Activated CD8-positive, alpha-beta T cell treated with anti-CD3 and anti-CD28 coated beads, Interleukin-2, amount 10 ng/mL, durations not matched to agents 7 days and 5 days (primary cell): Measurements from ENCODE around the gene CCR5. TPM values are rescaled to one million over a fixed set of nuclear protein-coding genes. Genes with fewer than 3 reads are reported as not detected.
"Not testable (repeated sequence)": the region's sequence is repeated elsewhere in the genome, so short reads cannot be mapped to it uniquely, and the experiment has no call there.

ENCODE experiments used
- ATAC-seq: fragments of 150-1000 bp; cut with Tn5 transposase; one replicate; pipeline ENCODE4 v1.10.0; 2021; ENCODE audit warnings: moderate library complexity
- CTCF ChIA-PET: fragments of 350-600 bp; sonication (Branson Sonifier 250); formaldehyde crosslinking; loops from one replicate; lab custom pipeline; 2021; ENCODE audit warnings: antibody characterized with exemption; lab: Charles Lee
- POLR2A ChIA-PET: fragments of 350-600 bp; sonication (Branson Sonifier 250); formaldehyde crosslinking; loops from one replicate; lab custom pipeline; 2021; ENCODE audit warnings: antibody characterized with exemption; lab: Charles Lee
- DNase-seq: peaks from one replicate; pipeline ENCODE4 v3.0.0-alpha.2; 2020
- H3K27ac Mint-ChIP-seq: one replicate; pipeline ENCODE4 v1.8.0; 2021; ENCODE audit warnings: mild to moderate bottlenecking, mixed read lengths
- H3K27me3 Mint-ChIP-seq: one replicate; pipeline ENCODE4 v1.8.0; 2021; ENCODE audit warnings: low read depth, mixed read lengths
- H3K36me3 Mint-ChIP-seq: one replicate; pipeline ENCODE4 v1.8.0; 2021; ENCODE audit warnings: low read depth, mixed read lengths
- H3K4me1 Mint-ChIP-seq: one replicate; pipeline ENCODE4 v1.8.0; 2021; ENCODE audit warnings: low read depth, mixed read lengths
- H3K4me3 Mint-ChIP-seq: one replicate; pipeline ENCODE4 v1.8.0; 2021; ENCODE audit warnings: mild to moderate bottlenecking, mixed read lengths
- H3K9me3 Mint-ChIP-seq: one replicate; pipeline ENCODE4 v1.8.0; 2022; ENCODE audit warnings: mixed read lengths; ENCODE audit not compliant: insufficient read depth
- total RNA-seq, 2 experiments: library from RNA; stranded (reverse); gene quantifications; one replicate each; pipeline ENCODE4 v1.2.3, GENCODE V29; 2021

CCR5 gene
- total RNA-seq, result 10 to 100 TPM; 38.4 to 38.8 TPM

GRCh38 chr3:46370839-46371518 lies at the start of gene CCR5:
TSS of gene CCR5 (plus strand) at chr3:46370946. CDS start at chr3:46372903, 1,957 bp downstream.
- no peaks in the 10 kb centered on the region for H3K27me3 Mint-ChIP-seq

GRCh38 chr3:46321461-46322104 lies 49.2 kb upstream of the CCR5 start:
- ATAC-seq (no peak), DNase-seq (no peak)
- Mint-ChIP-seq H3K4me1 (peaks cover 10% of the 10 kb centered on the region), H3K36me3 (peaks cover 30% of the 10 kb centered on the region), H3K9me3 (peaks cover 29% of the 10 kb centered on the region), H3K4me3 (no peak overlapping the region), H3K27me3 (peaks cover 20% of the 10 kb centered on the region), H3K27ac (no peak overlapping the region)
- POLR2A ChIA-PET, result interaction anchor here (1.5 kb wide), 1 partner anchor 47 kb away, joined by 4 read pairs; no protein-coding TSS in a partner anchor
- CTCF ChIA-PET, result interaction anchor here (1.0 to 2.5 kb wide), 4 partner anchors 10 to 36 kb away, joined by 3 to 8 read pairs (median 4); no protein-coding TSS in a partner anchor

More at GRCh38 chr3:46370839-46371518, at the start of gene CCR5:
- Mint-ChIP-seq H3K4me3 (peak within 1 kb of the TSS; percentile 77), H3K9me3 (no peaks in the 10 kb centered on the region), H3K27ac (peak within 1 kb of the TSS; percentile 81), H3K36me3 (peaks cover 49% of the 10 kb centered on the region), H3K4me1 (peaks cover 89% of the 10 kb centered on the region)
- ChIA-PET CTCF (interaction anchor here (0.6 to 13.5 kb wide), 40 partner anchors 7 to 528 kb away, joined by 3 to 371 read pairs (median 9); partner anchors contain the start of genes CCR1, CCR2 and CXCR6), POLR2A (interaction anchor here (0.6 to 6.0 kb wide), 19 partner anchors 11 to 378 kb away, joined by 3 to 63 read pairs (median 7); partner anchors contain the start of genes CCR1 and CCR2)
- ATAC-seq, result peak; percentile 62
- DNase-seq, result peak; percentile 71

GRCh38 chr3:46324036-46324435 lies 46.7 kb upstream of the CCR5 start:
- H3K4me3 Mint-ChIP-seq, result no peak overlapping the region
- H3K27ac Mint-ChIP-seq, result no peak overlapping the region
- no peak for DNase-seq
- ChIA-PET CTCF (interaction anchor here (1.3 kb wide), 1 partner anchor 61 kb away, joined by 3 read pairs; no protein-coding TSS in a partner anchor), POLR2A (no interaction called here)
- ATAC-seq, result no peak
- H3K27me3 Mint-ChIP-seq, result peaks cover 17% of the 10 kb centered on the region
- H3K9me3 Mint-ChIP-seq, result peaks cover 11% of the 10 kb centered on the region
- peaks cover 10% of the 10 kb centered on the region for H3K4me1 Mint-ChIP-seq
- H3K36me3 Mint-ChIP-seq, result peaks cover 14% of the 10 kb centered on the region

- Mint-ChIP-seq H3K27ac (no peak overlapping the region), H3K36me3 (peaks cover 10% of the 10 kb centered on the region), H3K4me3 (no peak overlapping the region), H3K9me3 (peaks cover 6% of the 10 kb centered on the region), H3K4me1 (peaks cover 11% of the 10 kb centered on the region), H3K27me3 (peaks cover 14% of the 10 kb centered on the region)
- ATAC-seq, result no peak
- no peak for DNase-seq
- POLR2A ChIA-PET, result no interaction called here
- CTCF ChIA-PET, result interaction anchor here (1.1 kb wide), 1 partner anchor 304 kb away, joined by 3 read pairs; no protein-coding TSS in a partner anchor
These were observed 45.0 kb upstream of the CCR5 start for GRCh38 chr3:46325645-46326300.

- H3K36me3 Mint-ChIP-seq, H3K27ac Mint-ChIP-seq, ATAC-seq, H3K9me3 Mint-ChIP-seq, H3K27me3 Mint-ChIP-seq, DNase-seq, CTCF ChIA-PET, POLR2A ChIA-PET, H3K4me3 Mint-ChIP-seq: not testable (repeated sequence)
- H3K4me1 Mint-ChIP-seq, result peaks cover 31% of the 10 kb centered on the region
These were observed 40.1 kb upstream of the CCR5 start for GRCh38 chr3:46330676-46331075.

- POLR2A ChIA-PET, result interaction anchor here (1.5 kb wide), 1 partner anchor 14 kb away, joined by 4 read pairs; no protein-coding TSS in a partner anchor
- H3K4me1 Mint-ChIP-seq, result peaks cover 41% of the 10 kb centered on the region
- H3K9me3 Mint-ChIP-seq, result peaks cover 43% of the 10 kb centered on the region
These were observed 35.8 kb upstream of the CCR5 start for GRCh38 chr3:46334741-46335478.

GRCh38 chr3:46335541-46335940 lies 35.2 kb upstream of the CCR5 start:
- Mint-ChIP-seq H3K36me3 (peaks cover 45% of the 10 kb centered on the region), H3K9me3 (peaks cover 47% of the 10 kb centered on the region), H3K4me1 (peaks cover 41% of the 10 kb centered on the region), H3K27ac (no peak overlapping the region), H3K27me3 (peaks cover 8% of the 10 kb centered on the region), H3K4me3 (no peak overlapping the region)
- DNase-seq (no peak), ATAC-seq (no peak)
- ChIA-PET CTCF (interaction anchor here (0.8 to 1.8 kb wide), 6 partner anchors 14 to 59 kb away, joined by 3 to 7 read pairs (median 3); no protein-coding TSS in a partner anchor), POLR2A (interaction anchor here (1.5 kb wide), 1 partner anchor 14 kb away, joined by 4 read pairs; no protein-coding TSS in a partner anchor)

More at GRCh38 chr3:46334741-46335478, 35.8 kb upstream of the CCR5 start:
- no peak for ATAC-seq
- CTCF ChIA-PET, result interaction anchor here (0.8 to 1.6 kb wide), 5 partner anchors 13 to 59 kb away, joined by 3 to 4 read pairs (median 3); no protein-coding TSS in a partner anchor
- H3K4me3 Mint-ChIP-seq, result no peak overlapping the region
- no peak overlapping the region for H3K27ac Mint-ChIP-seq
- peaks cover 8% of the 10 kb centered on the region for H3K27me3 Mint-ChIP-seq
- no peak for DNase-seq
- peaks cover 41% of the 10 kb centered on the region for H3K36me3 Mint-ChIP-seq

- Mint-ChIP-seq H3K36me3 (peaks cover 39% of the 10 kb centered on the region), H3K9me3 (peaks cover 44% of the 10 kb centered on the region), H3K27ac (no peak overlapping the region), H3K27me3 (no peaks in the 10 kb centered on the region), H3K4me3 (no peak overlapping the region), H3K4me1 (peaks cover 28% of the 10 kb centered on the region)
- CTCF ChIA-PET, result no interaction called here
- ATAC-seq, result no peak
- no peak for DNase-seq
- POLR2A ChIA-PET, result no interaction called here
These were observed 32.8 kb upstream of the CCR5 start for GRCh38 chr3:46337911-46338310.

- no peak overlapping the region for H3K4me3 Mint-ChIP-seq
- ChIA-PET POLR2A (no interaction called here), CTCF (no interaction called here)
- ATAC-seq (no peak), DNase-seq (no peak)
- no peak overlapping the region for H3K27ac Mint-ChIP-seq
- peaks cover 39% of the 10 kb centered on the region for H3K36me3 Mint-ChIP-seq
- H3K4me1 Mint-ChIP-seq, result peaks cover 19% of the 10 kb centered on the region
- H3K27me3 Mint-ChIP-seq, result no peaks in the 10 kb centered on the region
- peaks cover 44% of the 10 kb centered on the region for H3K9me3 Mint-ChIP-seq
These were observed 31.9 kb upstream of the CCR5 start for GRCh38 chr3:46338840-46339239.

GRCh38 chr3:46344476-46344875 lies 26.3 kb upstream of the CCR5 start:
- POLR2A ChIA-PET, result no interaction called here
- DNase-seq (no peak), ATAC-seq (no peak)
- peaks cover 50% of the 10 kb centered on the region for H3K9me3 Mint-ChIP-seq
- H3K4me3 Mint-ChIP-seq, result no peak overlapping the region
- H3K4me1 Mint-ChIP-seq, result peaks cover 29% of the 10 kb centered on the region
- H3K27me3 Mint-ChIP-seq, result no peaks in the 10 kb centered on the region
- H3K36me3 Mint-ChIP-seq, result peaks cover 54% of the 10 kb centered on the region
- H3K27ac Mint-ChIP-seq, result no peak overlapping the region
- CTCF ChIA-PET, result no interaction called here
